ENCODE measurements around the gene PARD3B.

GRCh38 chr2:204657024-204657423, 111.7 kb downstream of the PARD3B start:
- TF ChIP-seq CTCF (IDR thresholded peaks at IDR 0.05; ENCODE audit: low read depth, low read length, poor library complexity, severe bottlenecking) (no peak), EZH2phosphoT487 (IDR thresholded peaks at IDR 0.05; ENCODE audit: borderline replicate concordance, low read length) (no peak)
